ENCODE results near the gene RBM24.
"Not testable (repeated sequence)": the region's sequence is repeated elsewhere in the genome, so short reads cannot be mapped to it uniquely, and the experiment has no call there.

The RBM24 gene

DNA sequence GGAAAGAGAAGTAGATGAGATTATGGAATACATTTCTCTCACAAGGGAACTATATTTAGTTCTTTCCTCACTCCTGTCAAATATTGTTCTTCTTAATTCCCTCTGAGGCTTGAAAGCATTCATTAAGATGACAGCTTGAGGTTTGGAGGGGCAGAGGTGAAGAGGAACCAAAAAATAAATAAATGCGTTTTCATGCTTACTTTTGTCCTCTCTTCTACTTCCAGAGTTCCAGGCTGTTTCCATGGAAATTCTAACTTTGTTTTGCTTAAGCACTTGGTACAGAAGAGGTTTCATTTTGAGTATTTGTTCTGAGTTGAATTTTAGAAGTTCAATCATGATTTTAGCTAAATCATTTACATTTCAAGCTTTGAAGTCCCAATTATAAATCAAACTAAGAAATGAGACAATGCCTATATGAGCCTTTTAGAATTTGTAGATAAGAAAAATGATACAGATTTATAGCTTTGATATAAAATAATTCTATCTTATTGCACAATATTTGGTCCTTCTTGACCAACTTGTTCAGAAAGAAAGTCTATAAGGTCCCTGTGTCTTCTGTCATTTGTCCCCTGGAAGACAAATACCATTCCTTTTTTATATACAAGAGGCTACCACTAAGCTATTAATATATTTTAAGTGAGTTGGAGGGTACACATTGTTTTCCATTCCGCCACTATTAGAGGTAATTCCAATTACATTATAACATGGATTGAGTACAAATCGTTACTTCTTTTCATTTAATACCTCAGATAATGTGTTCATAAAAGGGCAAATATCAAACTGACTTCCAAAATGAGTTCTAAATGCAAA, 16.3 kb downstream of the RBM24 start:
- no peaks in the 10 kb centered on the region for H3K4me1 ChIP-seq (ENCODE audit: control insufficient read depth, insufficient read depth, low read length)
- no peak overlapping the region for H3K9ac ChIP-seq (ENCODE audit: low read length)
- H3K4me3 ChIP-seq (ENCODE audit: low read length): no peak overlapping the region
- H3K27me3 ChIP-seq (ENCODE audit: control insufficient read depth, insufficient read depth, low read length): no peaks in the 10 kb centered on the region
- H3K36me3 ChIP-seq (ENCODE audit: control insufficient read depth, insufficient read depth, low read length): no peaks in the 10 kb centered on the region
- no peaks in the 10 kb centered on the region for H3K9me3 ChIP-seq (ENCODE audit: control insufficient read depth, low read length)

DNA sequence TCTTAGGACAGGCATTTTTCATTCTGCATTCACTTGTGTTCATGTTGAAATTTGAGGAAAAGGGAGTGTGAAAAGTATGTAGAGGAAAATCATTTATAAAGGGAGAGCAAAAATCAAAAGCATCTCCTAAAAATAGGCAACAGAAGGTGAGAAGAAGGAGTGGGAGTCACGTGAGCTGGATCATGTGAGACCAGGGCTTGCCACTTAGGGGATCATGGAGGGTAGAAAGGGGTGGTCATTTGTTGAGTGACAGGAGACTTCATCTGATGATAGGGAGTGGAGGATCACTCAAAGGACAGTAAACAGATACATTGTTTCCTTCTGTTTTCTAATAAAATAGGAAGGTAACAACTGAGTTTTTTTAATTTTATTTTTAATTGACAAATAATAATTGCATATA, 17.1 kb downstream of the RBM24 start:
- no peaks in the 10 kb centered on the region for H3K9me3 ChIP-seq (ENCODE audit: control insufficient read depth, low read length)
- H3K9ac ChIP-seq (ENCODE audit: low read length): no peak overlapping the region
- H3K4me3 ChIP-seq (ENCODE audit: low read length): no peak overlapping the region
- no peaks in the 10 kb centered on the region for H3K27me3 ChIP-seq (ENCODE audit: control insufficient read depth, insufficient read depth, low read length)
- H3K36me3 ChIP-seq (ENCODE audit: control insufficient read depth, insufficient read depth, low read length): no peaks in the 10 kb centered on the region
- no peaks in the 10 kb centered on the region for H3K4me1 ChIP-seq (ENCODE audit: control insufficient read depth, insufficient read depth, low read length)

DNA sequence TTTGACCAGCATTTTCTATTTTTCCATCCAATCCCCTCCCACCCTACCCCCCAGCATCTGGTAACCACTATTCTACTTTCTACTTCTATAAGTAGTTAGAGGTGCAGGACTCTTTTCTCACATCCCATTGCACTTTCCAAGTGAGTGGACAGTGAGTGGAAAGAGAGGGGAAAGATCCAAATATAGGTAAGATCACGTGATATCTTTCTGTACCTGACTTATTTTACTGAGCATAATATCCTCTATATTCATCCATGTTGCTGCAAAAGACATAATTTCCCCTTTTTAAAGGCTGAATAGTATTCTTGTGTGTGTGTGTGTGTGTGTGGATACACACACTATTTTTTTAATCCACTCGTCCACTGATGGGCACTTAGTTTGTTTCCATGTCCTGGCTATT, 18.1 kb downstream of the RBM24 start:
- H3K4me3 ChIP-seq (ENCODE audit: low read length): no peak overlapping the region

DNA sequence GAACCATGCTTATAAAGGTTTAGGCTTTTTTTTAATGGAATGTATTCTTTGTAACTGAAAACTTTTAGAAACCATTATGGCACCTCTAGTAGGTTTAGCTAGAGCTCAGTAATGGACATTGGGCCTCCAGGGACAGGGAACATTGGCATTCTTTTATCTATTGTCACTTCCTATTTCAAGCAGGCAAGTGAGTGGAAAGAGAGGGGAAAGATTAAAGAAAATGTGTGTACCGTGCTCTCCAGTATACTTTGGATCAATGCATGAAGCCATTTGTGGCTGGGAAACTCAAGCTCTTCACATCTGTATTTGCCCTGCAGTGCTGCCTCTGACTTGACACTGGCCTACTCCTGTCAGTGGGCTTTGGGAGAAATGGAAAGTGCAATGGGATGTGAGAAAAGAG, 18.6 kb downstream of the RBM24 start:
- H3K4me1 ChIP-seq (ENCODE audit: control insufficient read depth, insufficient read depth, low read length): no peaks in the 10 kb centered on the region
- no peaks in the 10 kb centered on the region for H3K36me3 ChIP-seq (ENCODE audit: control insufficient read depth, insufficient read depth, low read length)
- no peaks in the 10 kb centered on the region for H3K9me3 ChIP-seq (ENCODE audit: control insufficient read depth, low read length)
- no peak overlapping the region for H3K4me3 ChIP-seq (ENCODE audit: low read length)
- H3K27me3 ChIP-seq (ENCODE audit: control insufficient read depth, insufficient read depth, low read length): no peaks in the 10 kb centered on the region
- H3K9ac ChIP-seq (ENCODE audit: low read length): no peak overlapping the region

More for the DNA sequence above, 18.1 kb downstream of the RBM24 start:
- Histone ChIP-seq H3K9ac (ENCODE audit: low read length) (no peak overlapping the region), H3K9me3 (ENCODE audit: control insufficient read depth, low read length) (no peaks in the 10 kb centered on the region), H3K27me3 (ENCODE audit: control insufficient read depth, insufficient read depth, low read length) (no peaks in the 10 kb centered on the region), H3K36me3 (ENCODE audit: control insufficient read depth, insufficient read depth, low read length) (no peaks in the 10 kb centered on the region), H3K4me1 (ENCODE audit: control insufficient read depth, insufficient read depth, low read length) (no peaks in the 10 kb centered on the region)

- no peak overlapping the region for H3K9ac ChIP-seq (ENCODE audit: low read length)
- no peaks in the 10 kb centered on the region for H3K9me3 ChIP-seq (ENCODE audit: control insufficient read depth, low read length)
- no peaks in the 10 kb centered on the region for H3K4me1 ChIP-seq (ENCODE audit: control insufficient read depth, insufficient read depth, low read length)
- no peak overlapping the region for H3K4me3 ChIP-seq (ENCODE audit: low read length)
- no peaks in the 10 kb centered on the region for H3K36me3 ChIP-seq (ENCODE audit: control insufficient read depth, insufficient read depth, low read length)
- no peaks in the 10 kb centered on the region for H3K27me3 ChIP-seq (ENCODE audit: control insufficient read depth, insufficient read depth, low read length)
Measured at GRCh38 chr6:17300637-17301036, 19.5 kb downstream of the RBM24 start.

DNA sequence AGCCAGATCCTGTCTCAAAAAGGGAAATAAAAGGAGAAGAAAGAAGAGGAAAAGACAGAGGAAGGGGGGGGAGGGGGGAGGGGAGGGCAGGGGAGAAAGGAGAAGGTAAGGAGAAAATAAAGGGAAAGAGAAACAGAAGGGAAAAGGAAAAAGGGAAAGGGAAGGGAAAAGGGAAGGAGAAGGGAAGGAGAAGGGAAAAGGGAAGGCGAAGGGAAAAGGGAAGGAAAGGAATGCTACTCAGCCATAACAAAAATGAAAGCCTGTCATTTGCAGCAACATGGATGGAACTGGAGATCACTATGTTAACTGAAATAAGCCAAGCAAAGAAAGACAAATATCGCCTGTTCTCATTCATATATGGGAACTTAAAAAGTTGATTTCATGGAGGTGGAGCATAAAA, 22.3 kb downstream of the RBM24 start:
- Histone ChIP-seq H3K27me3 (ENCODE audit: control insufficient read depth, insufficient read depth, low read length) (no peaks in the 10 kb centered on the region), H3K4me3 (ENCODE audit: low read length) (no peak overlapping the region), H3K4me1 (ENCODE audit: control insufficient read depth, insufficient read depth, low read length) (no peaks in the 10 kb centered on the region), H3K36me3 (ENCODE audit: control insufficient read depth, insufficient read depth, low read length) (no peaks in the 10 kb centered on the region), H3K9ac (ENCODE audit: low read length) (no peak overlapping the region), H3K9me3 (ENCODE audit: control insufficient read depth, low read length) (no peaks in the 10 kb centered on the region)

- H3K4me3 ChIP-seq (ENCODE audit: low read length): no peak overlapping the region
- H3K27me3 ChIP-seq (ENCODE audit: control insufficient read depth, insufficient read depth, low read length): no peaks in the 10 kb centered on the region
- H3K4me1 ChIP-seq (ENCODE audit: control insufficient read depth, insufficient read depth, low read length): no peaks in the 10 kb centered on the region
Measured at GRCh38 chr6:17305219-17306001, 24.2 kb downstream of the RBM24 start.

GRCh38 chr6:17311595-17312311, 30.6 kb downstream of the RBM24 start:
- Histone ChIP-seq H3K4me3 (ENCODE audit: low read length) (no peak overlapping the region), H3K36me3 (ENCODE audit: control insufficient read depth, insufficient read depth, low read length) (no peaks in the 10 kb centered on the region), H3K4me1 (ENCODE audit: control insufficient read depth, insufficient read depth, low read length) (no peaks in the 10 kb centered on the region), H3K9ac (ENCODE audit: low read length) (no peak overlapping the region), H3K27me3 (ENCODE audit: control insufficient read depth, insufficient read depth, low read length) (no peaks in the 10 kb centered on the region), H3K9me3 (ENCODE audit: control insufficient read depth, low read length) (no peaks in the 10 kb centered on the region)

More at GRCh38 chr6:17305219-17306001, 24.2 kb downstream of the RBM24 start:
- Histone ChIP-seq H3K36me3 (ENCODE audit: control insufficient read depth, insufficient read depth, low read length) (no peaks in the 10 kb centered on the region), H3K9me3 (ENCODE audit: control insufficient read depth, low read length) (no peaks in the 10 kb centered on the region), H3K9ac (ENCODE audit: low read length) (no peak overlapping the region)

DNA sequence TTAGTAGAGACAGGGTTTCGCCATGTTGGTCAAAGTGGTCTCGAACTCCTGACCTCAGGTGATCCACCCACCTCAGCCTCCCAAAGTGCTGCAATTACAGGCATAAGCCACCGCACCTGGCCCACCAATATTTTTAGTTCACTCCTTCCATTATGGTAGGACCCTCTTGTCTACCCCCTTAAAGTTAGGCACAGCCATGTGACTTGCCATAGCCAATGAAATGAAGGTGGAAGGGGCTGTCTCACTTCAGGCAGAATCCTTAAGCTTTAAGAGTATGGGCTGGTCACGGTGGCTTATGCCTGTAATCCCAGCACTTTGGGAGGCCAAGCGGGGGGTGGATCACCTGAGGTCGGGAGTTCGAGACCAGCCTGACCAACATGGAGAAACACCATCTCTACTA, 32.1 kb downstream of the RBM24 start:
- H3K4me1 ChIP-seq (ENCODE audit: control insufficient read depth, insufficient read depth, low read length); H3K4me3 ChIP-seq (ENCODE audit: low read length); H3K9ac ChIP-seq (ENCODE audit: low read length); H3K36me3 ChIP-seq (ENCODE audit: control insufficient read depth, insufficient read depth, low read length); H3K27me3 ChIP-seq (ENCODE audit: control insufficient read depth, insufficient read depth, low read length); H3K9me3 ChIP-seq (ENCODE audit: control insufficient read depth, low read length): not testable (repeated sequence)

DNA sequence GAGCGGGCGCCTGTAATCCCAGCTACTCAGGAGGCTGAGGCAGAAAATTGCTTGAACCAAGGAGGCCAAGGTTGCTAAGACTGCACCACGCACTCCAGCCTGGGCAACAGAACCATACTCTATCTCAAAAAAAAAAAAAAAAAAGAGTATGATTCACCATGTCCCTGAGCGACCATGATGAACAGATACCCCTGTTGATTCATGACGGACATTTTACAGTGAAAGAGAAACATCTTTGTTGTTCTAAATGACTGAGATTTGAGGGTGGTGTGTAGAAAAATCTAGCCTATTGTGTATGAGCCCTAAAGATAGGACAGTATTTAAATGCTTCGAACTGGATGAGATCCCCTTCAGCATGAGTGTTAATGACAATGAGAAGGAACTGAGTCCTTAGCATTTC, 32.8 kb downstream of the RBM24 start:
- no peaks in the 10 kb centered on the region for H3K4me1 ChIP-seq (ENCODE audit: control insufficient read depth, insufficient read depth, low read length)
- no peak overlapping the region for H3K9ac ChIP-seq (ENCODE audit: low read length)
- H3K27me3 ChIP-seq (ENCODE audit: control insufficient read depth, insufficient read depth, low read length): no peaks in the 10 kb centered on the region
- H3K9me3 ChIP-seq (ENCODE audit: control insufficient read depth, low read length): no peaks in the 10 kb centered on the region
- H3K36me3 ChIP-seq (ENCODE audit: control insufficient read depth, insufficient read depth, low read length): no peaks in the 10 kb centered on the region
- H3K4me3 ChIP-seq (ENCODE audit: low read length): no peak overlapping the region

GRCh38 chr6:17315262-17315661, 34.1 kb downstream of the RBM24 start:
- Histone ChIP-seq H3K9ac (ENCODE audit: low read length) (no peak overlapping the region), H3K36me3 (ENCODE audit: control insufficient read depth, insufficient read depth, low read length) (no peaks in the 10 kb centered on the region), H3K9me3 (ENCODE audit: control insufficient read depth, low read length) (no peaks in the 10 kb centered on the region), H3K4me3 (ENCODE audit: low read length) (no peak overlapping the region), H3K27me3 (ENCODE audit: control insufficient read depth, insufficient read depth, low read length) (no peaks in the 10 kb centered on the region), H3K4me1 (ENCODE audit: control insufficient read depth, insufficient read depth, low read length) (no peaks in the 10 kb centered on the region)

Data from mucosa of stomach (tissue), 1 donor.